HFFc6 (cell line): ENCODE results near the gene DEPDC4. TPM values are rescaled to one million over a fixed set of nuclear protein-coding genes. Genes with fewer than 3 reads are reported as not detected.
A peak's percentile ranks its signal among the peaks of the same experiment; 100 is the strongest.

ENCODE experiments used
- DNase-seq: peaks from one replicate; pipeline ENCODE4 v3.0.0-alpha.2; 2018
- H3K27ac Mint-ChIP-seq: 2 replicates; pipeline ENCODE4 v1.8.0; 2020; ENCODE audit warnings: mild to moderate bottlenecking, mixed read lengths
- H3K27me3 Mint-ChIP-seq: 2 replicates; pipeline ENCODE4 v1.8.0; 2021; ENCODE audit warnings: mild to moderate bottlenecking, moderate library complexity, mixed read lengths; ENCODE audit not compliant: insufficient read depth
- H3K36me3 Mint-ChIP-seq: 2 replicates; pipeline ENCODE4 v1.8.0; 2021; ENCODE audit warnings: low read depth, mixed read lengths
- H3K4me1 Mint-ChIP-seq: 2 replicates; pipeline ENCODE4 v1.8.0; 2020; ENCODE audit warnings: low read depth, mixed read lengths
- H3K4me3 Mint-ChIP-seq: 2 replicates; pipeline ENCODE4 v1.8.0; 2020; ENCODE audit warnings: mild to moderate bottlenecking, moderate library complexity, mixed read lengths
- H3K9me3 Mint-ChIP-seq: 2 replicates; pipeline ENCODE4 v1.8.0; 2020; ENCODE audit warnings: mild to moderate bottlenecking, mixed read lengths
- CTCF ChIP-seq: fragments of 200-600 bp; sonication (generic); IDR thresholded peaks from 2 replicates; pipeline ENCODE4 v1.5.0; 2021; ENCODE audit warnings: antibody characterized with exemption, mild to moderate bottlenecking
- total RNA-seq, 6 experiments: library from RNA; stranded (reverse); fragmentation: NEBNext Ultra II Directional; extraction: Animal tissue kit (Norgen Biotek cat#: 25700); gene quantifications; 2 replicates in 1 of 6; 3 replicates in 5 of 6; pipeline ENCODE4 v1.2.3, GENCODE V29; 2021

The DEPDC4 gene
- total RNA-seq, 6 experiments from 2014 or later, result 0.73 to 1.5 (median 1.3) TPM

- Mint-ChIP-seq H3K27me3 (peaks cover 7% of the 10 kb centered on the region), H3K36me3 (no peaks in the 10 kb centered on the region), H3K9me3 (no peaks in the 10 kb centered on the region), H3K4me1 (no peaks in the 10 kb centered on the region), H3K4me3 (peak overlapping the region; percentile 96), H3K27ac (no peak overlapping the region)
- no peak for TF ChIP-seq CTCF
- no peak for DNase-seq
Observed at GRCh38 chr12:100199023-100199346, 67.9 kb downstream of the DEPDC4 start.

DNA sequence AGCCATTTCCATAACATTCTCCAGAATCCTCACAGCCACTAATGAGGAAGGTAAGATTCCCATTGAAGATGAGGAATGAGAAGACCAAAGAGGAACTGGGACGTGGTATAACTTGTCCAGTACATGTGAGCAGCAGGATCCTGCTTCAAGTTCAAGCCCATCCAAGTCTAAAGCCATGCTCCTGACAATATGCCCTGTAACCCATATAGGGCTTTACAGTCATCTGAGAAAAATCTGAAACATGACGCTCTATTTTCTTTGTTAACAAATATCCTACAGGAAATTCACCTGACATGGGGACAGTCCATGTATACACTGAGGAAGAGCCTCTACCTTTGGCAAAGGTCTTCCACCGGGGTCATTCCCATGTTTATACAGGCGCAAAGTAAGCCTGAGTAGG is 69.4 kb downstream of the DEPDC4 start:
- no peak for TF ChIP-seq CTCF
- Mint-ChIP-seq H3K4me3 (no peak overlapping the region), H3K36me3 (no peaks in the 10 kb centered on the region)

GRCh38 chr12:100193085-100193484 is 73.8 kb downstream of the DEPDC4 start:
- no peak overlapping the region for H3K27ac Mint-ChIP-seq
- no peaks in the 10 kb centered on the region for H3K4me1 Mint-ChIP-seq
- H3K36me3 Mint-ChIP-seq, result peaks cover 7% of the 10 kb centered on the region; the same call in 1 of the 2 replicates
- TF ChIP-seq CTCF, result no peak
- no peak for DNase-seq
- no peak overlapping the region for H3K4me3 Mint-ChIP-seq
- no peaks in the 10 kb centered on the region; the same call in 1 of the 2 replicates for H3K27me3 Mint-ChIP-seq
- H3K9me3 Mint-ChIP-seq, result no peaks in the 10 kb centered on the region

More for the DNA sequence above, 69.4 kb downstream of the DEPDC4 start:
- Mint-ChIP-seq H3K27ac (no peak overlapping the region), H3K27me3 (peaks cover 7% of the 10 kb centered on the region), H3K9me3 (no peaks in the 10 kb centered on the region), H3K4me1 (no peaks in the 10 kb centered on the region)
- DNase-seq, result no peak

Other genes with a start within 250 kb of the DEPDC4 start
- 10 to 100 TPM; 28.5 to 34.2 (median 33.4) TPM for gene BLTP3B, start 124.2 kb downstream of the DEPDC4 start, total RNA-seq
- 10 to 100 TPM; 23.2 to 29.2 (median 24.9) TPM for gene ACTR6, start 66.3 kb downstream of the DEPDC4 start, total RNA-seq
- gene SCYL2, start 98 bp upstream of the DEPDC4 start, total RNA-seq, result 10 to 100 TPM; 40.0 to 46.7 (median 40.8) TPM
- not detected for gene SLC17A8, start 90.0 kb upstream of the DEPDC4 start, total RNA-seq
- not detected for gene NR1H4, start 206.8 kb upstream of the DEPDC4 start, total RNA-seq